Measurements from ENCODE around the gene UCP3. TPM values are rescaled to one million over a fixed set of nuclear protein-coding genes. Genes with fewer than 3 reads are reported as not detected.

The UCP3 gene
- total and polyA plus RNA-seq, 10 of the 15 experiments (the other 5 are each of a cell fraction or from before 2014, with no cell fraction given), result 0.02 to 1.9 (median 0.94) TPM

DNA sequence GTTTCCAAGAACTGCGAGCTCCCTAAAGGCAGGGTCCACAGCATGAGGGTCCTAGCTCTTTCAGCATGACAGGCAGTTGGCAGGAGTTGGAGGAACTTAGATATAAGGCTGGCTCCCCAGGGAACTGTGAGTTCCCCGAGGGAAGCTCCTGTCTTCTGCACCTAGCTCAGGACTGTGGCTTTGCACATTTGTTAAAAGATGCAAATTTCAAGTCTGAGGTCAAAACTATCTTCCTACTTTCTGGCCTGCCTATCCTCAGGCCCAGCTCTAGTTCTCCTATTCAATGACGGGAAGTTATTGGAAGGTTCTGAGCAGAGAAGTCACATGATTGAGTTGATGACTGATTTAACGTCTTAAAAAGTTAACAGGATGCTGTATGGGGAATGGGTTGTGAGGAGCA lies 11.7 kb upstream of the UCP3 start:
- Histone ChIP-seq H3K27me3 (replicated peaks in 1 of 2; ENCODE audit: control insufficient read depth in 2 of 2, insufficient read depth in 2 of 2, low read length in 1 of 2) (no peaks in the 10 kb centered on the region), H3K79me2 (ENCODE audit: control insufficient read depth, insufficient read depth, low read length) (no peaks in the 10 kb centered on the region), H2AFZ (ENCODE audit: control insufficient read depth, low read depth, low read length) (peak overlapping the region; percentile 52), H3K4me1 (ENCODE audit: control insufficient read depth, insufficient read depth, low read length) (peaks cover 21% of the 10 kb centered on the region), H3K36me3 (ENCODE audit: control insufficient read depth in 2 of 2, insufficient read depth in 2 of 2, low read length in 1 of 2) (peaks cover 0 to 1% of the 10 kb centered on the region in 2 experiments; a peak in 3 of 4 replicates), H3K27ac (ENCODE audit: control insufficient read depth, insufficient read depth) (peak overlapping the region; percentile 58), H3K4me2 (ENCODE audit: control insufficient read depth, insufficient read depth) (peak overlapping the region; percentile 26), H4K20me1 (ENCODE audit: control insufficient read depth, insufficient read depth) (no peaks in the 10 kb centered on the region), H3K9ac (ENCODE audit: control insufficient read depth, insufficient read depth, low read length) (no peak overlapping the region), H3K4me3 (no peak overlapping the region), H3K9me3 (replicated peaks; ENCODE audit: control insufficient read depth, insufficient read depth, low read length) (no peaks in the 10 kb centered on the region)
- POLR2A ChIA-PET, result interaction anchor here (1.0 to 3.1 kb wide), 4 partner anchors 23 to 40 kb away, joined by 4 to 20 read pairs (median 6); partner anchors contain the start of gene UCP2
- in situ Hi-C loops (cut with MboI), result no loop called here
- 13% methylated on average over 4 of the region's 4 CpGs for WGBS (ENCODE audit: insufficient coverage, insufficient replicate concordance, low lambda C conversion rate, missing lambda C conversion rate)
- DNase-seq (ENCODE audit: low read depth, low spot score) (peak; percentile 60), FAIRE-seq (no peak), ATAC-seq (peak; percentile 82)
- intact Hi-C loops (cut with micrococcal nuclease; ENCODE audit: unreplicated experiment), result loop anchor here (5.0 kb wide), 1 partner anchor 38 kb away; the partner anchor contains the start of gene UCP2
- RAD21 ChIA-PET (ENCODE audit: unreplicated experiment), result interaction anchor here (0.5 to 3.5 kb wide), 12 partner anchors 9 to 129 kb away, joined by 3 to 31 read pairs (median 5); partner anchors contain the start of gene UCP2
- CTCF ChIA-PET, result interaction anchor here (0.6 to 2.1 kb wide), 10 partner anchors 9 to 235 kb away, joined by 3 to 8 read pairs (median 4); partner anchors contain the start of gene UCP3
- BruUV-seq (replicated peaks), result no TSS peak
- SMC1A ChIA-PET (ENCODE audit: uncharacterized antibody, unreplicated experiment), result interaction anchor here (0.5 to 3.7 kb wide), 11 partner anchors 9 to 429 kb away, joined by 3 to 49 read pairs (median 4); partner anchors contain the start of gene UCP2
- TF ChIP-seq FOXK2 (IDR thresholded peaks at IDR 0.05) (no peak), MTA3 (IDR thresholded peaks at IDR 0.05; ENCODE audit: borderline replicate concordance, low read length) (no peak), ESRRA (IDR thresholded peaks at IDR 0.05; ENCODE audit: low read length) (no peak), CHD1 (IDR thresholded peaks at IDR 0.05; ENCODE audit: low read depth, low read length) (no peak), ZNF207 (IDR thresholded peaks at IDR 0.05; ENCODE audit: borderline replicate concordance) (no peak), MEF2A (IDR thresholded peaks at IDR 0.05; ENCODE audit: insufficient read depth, low read depth, low read length) (no peak), NBN (IDR thresholded peaks at IDR 0.05) (0 out of 2 replicates have a peak, but pooled peaks have one; percentile 44), RAD51 (IDR thresholded peaks at IDR 0.05) (peak; percentile 76; the same call in 1 of the 2 replicates), TCF3 (IDR thresholded peaks at IDR 0.05; ENCODE audit: borderline replicate concordance, insufficient read depth, low read depth, low read length) (no peak), SREBF1 (IDR thresholded peaks at IDR 0.05; ENCODE audit: low read length) (no peak), STAT3 (IDR thresholded peaks at IDR 0.05; ENCODE audit: low read depth, low read length) (no peak), RUNX3 (IDR thresholded peaks at IDR 0.05; ENCODE audit: low read length) (peak; percentile 51), EED (IDR thresholded peaks at IDR 0.05; ENCODE audit: low read depth) (peak; percentile 20; the same call in 1 of the 2 replicates), KDM1A (IDR thresholded peaks at IDR 0.05; ENCODE audit: borderline replicate concordance) (no peak), PML (IDR thresholded peaks at IDR 0.05; ENCODE audit: low read length) (no peak), POU2F2 (IDR thresholded peaks at IDR 0.05; ENCODE audit: borderline replicate concordance, low read depth, low read length) (peak; percentile 76; the same call in 1 of the 3 replicates), SRF (IDR thresholded peaks at IDR 0.05; ENCODE audit: low read depth in 2 of 2, low read length in 2 of 2) (no peak), RAD21 (IDR thresholded peaks at IDR 0.05; ENCODE audit: insufficient read depth, low read depth, low read length) (no peak), CBFB (IDR thresholded peaks at IDR 0.05; ENCODE audit: low read depth) (no peak), STAT1 (conservative IDR thresholded peaks at IDR 0.05) (no peak)
- TF ChIP-seq, protein P1, sequence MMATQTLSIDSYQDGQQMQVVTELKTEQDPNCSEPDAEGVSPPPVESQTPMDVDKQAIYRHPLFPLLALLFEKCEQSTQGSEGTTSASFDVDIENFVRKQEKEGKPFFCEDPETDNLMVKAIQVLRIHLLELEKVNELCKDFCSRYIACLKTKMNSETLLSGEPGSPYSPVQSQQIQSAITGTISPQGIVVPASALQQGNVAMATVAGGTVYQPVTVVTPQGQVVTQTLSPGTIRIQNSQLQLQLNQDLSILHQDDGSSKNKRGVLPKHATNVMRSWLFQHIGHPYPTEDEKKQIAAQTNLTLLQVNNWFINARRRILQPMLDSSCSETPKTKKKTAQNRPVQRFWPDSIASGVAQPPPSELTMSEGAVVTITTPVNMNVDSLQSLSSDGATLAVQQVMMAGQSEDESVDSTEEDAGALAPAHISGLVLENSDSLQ (IDR thresholded peaks at IDR 0.05), result peak; percentile 30; the same call in 1 of the 2 replicates
- TF ChIP-seq, protein P2, sequence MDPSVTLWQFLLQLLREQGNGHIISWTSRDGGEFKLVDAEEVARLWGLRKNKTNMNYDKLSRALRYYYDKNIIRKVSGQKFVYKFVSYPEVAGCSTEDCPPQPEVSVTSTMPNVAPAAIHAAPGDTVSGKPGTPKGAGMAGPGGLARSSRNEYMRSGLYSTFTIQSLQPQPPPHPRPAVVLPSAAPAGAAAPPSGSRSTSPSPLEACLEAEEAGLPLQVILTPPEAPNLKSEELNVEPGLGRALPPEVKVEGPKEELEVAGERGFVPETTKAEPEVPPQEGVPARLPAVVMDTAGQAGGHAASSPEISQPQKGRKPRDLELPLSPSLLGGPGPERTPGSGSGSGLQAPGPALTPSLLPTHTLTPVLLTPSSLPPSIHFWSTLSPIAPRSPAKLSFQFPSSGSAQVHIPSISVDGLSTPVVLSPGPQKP (IDR thresholded peaks at IDR 0.05; ENCODE audit: low read depth, low read length), result no peak
- TF ChIP-seq, protein P3, sequence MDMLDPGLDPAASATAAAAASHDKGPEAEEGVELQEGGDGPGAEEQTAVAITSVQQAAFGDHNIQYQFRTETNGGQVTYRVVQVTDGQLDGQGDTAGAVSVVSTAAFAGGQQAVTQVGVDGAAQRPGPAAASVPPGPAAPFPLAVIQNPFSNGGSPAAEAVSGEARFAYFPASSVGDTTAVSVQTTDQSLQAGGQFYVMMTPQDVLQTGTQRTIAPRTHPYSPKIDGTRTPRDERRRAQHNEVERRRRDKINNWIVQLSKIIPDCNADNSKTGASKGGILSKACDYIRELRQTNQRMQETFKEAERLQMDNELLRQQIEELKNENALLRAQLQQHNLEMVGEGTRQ (IDR thresholded peaks at IDR 0.05; ENCODE audit: borderline replicate concordance, low read depth, low read length), result no peak

Data from GM12878 (cell line).